Suprapubic skin (tissue), 4 donors: ENCODE measurements around the gene TMCO4. TPM values are rescaled to one million over a fixed set of nuclear protein-coding genes. Genes with fewer than 3 reads are reported as not detected.

ENCODE experiments used
- DNase-seq, 2 donors: peaks; one replicate each; pipeline ENCODE4 v3.0.0-alpha.2; 2019; ENCODE audit warnings: low spot score in 2 of 2
- H3K27ac ChIP-seq: fragments of 200-600 bp; sonication (generic); one replicate; pipeline ENCODE4 v1.5.1; 2019
- H3K27me3 ChIP-seq: fragments of 200-600 bp; sonication (generic); one replicate; pipeline ENCODE4 v1.5.1; 2019
- H3K36me3 ChIP-seq: fragments of 200-600 bp; sonication (generic); one replicate; pipeline ENCODE4 v1.5.1; 2019
- H3K4me1 ChIP-seq: fragments of 200-600 bp; sonication (generic); one replicate; pipeline ENCODE4 v1.5.1; 2019
- H3K4me3 ChIP-seq: fragments of 200-600 bp; sonication (generic); one replicate; pipeline ENCODE4 v1.5.1; 2019; ENCODE audit warnings: mild to moderate bottlenecking
- H3K9me3 ChIP-seq: fragments of 200-600 bp; sonication (generic); one replicate; pipeline ENCODE4 v1.5.1; 2019
- CTCF ChIP-seq, 2 donors: fragments of 200-600 bp in 1 of 2; fragments of 450-650 bp in 1 of 2; sonication (generic) in 1 of 2; IDR thresholded peaks; one replicate each; pipeline ENCODE4 v1.5.1; 2016 to 2019; ENCODE audit warnings: antibody characterized with exemption in 2 of 2, mild to moderate bottlenecking in 1 of 2, moderate library complexity in 1 of 2
- EP300 ChIP-seq: sonication (generic); formaldehyde crosslinking; IDR thresholded peaks from one replicate; pipeline ENCODE4 v1.6.1; 2017; ENCODE audit warnings: antibody characterized with exemption
- POLR2A ChIP-seq, 2 donors: fragments of 450-650 bp; IDR thresholded peaks; one replicate each; pipeline ENCODE4 v1.6.1; 2017; ENCODE audit warnings: antibody characterized with exemption in 2 of 2, mild to moderate bottlenecking in 2 of 2, moderate library complexity in 2 of 2
- POLR2AphosphoS5 ChIP-seq, 3 donors: sonication (generic); formaldehyde crosslinking; IDR thresholded peaks; one replicate each; pipeline ENCODE4 v1.6.1; 2017; ENCODE audit warnings: antibody characterized with exemption in 3 of 3
- WGBS: methylation state at CpG from one replicate; pipeline ENCODE4 v1.1.5; 2018; 5-methylcytosine and 5-hydroxymethylcytosine counted together
- total RNA-seq, 4 donors: library from RNA; depleted of rRNA; stranded (reverse); fragments of >200 nt; gene quantifications; one replicate each; pipeline ENCODE4 v1.1.0, GENCODE V29; 2016

The TMCO4 gene
- total RNA-seq, 4 donors from 2014 or later = 11.6 to 23.8 (median 15.0) TPM

DNA sequence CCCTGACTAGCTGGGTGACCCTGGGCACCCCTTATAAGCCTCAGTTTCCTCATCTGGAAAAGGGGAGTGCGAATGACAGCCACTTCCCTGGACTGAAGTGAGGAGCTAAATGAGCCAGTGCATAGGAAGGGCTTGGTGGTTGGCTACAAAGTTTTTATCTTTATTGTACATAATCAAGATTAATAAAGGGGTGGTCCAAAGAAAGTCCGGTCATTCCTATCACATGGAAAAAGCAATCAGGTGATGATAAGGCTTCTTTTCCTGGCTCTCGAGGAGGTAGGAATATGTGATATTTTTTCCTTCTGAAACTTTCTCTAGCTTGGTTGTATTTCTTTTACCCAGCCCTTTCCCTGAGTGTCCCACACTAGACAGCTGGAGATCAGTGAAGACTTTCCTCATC, 56.5 kb downstream of the TMCO4 start:
- peaks cover 32% of the 10 kb centered on the region for H3K36me3 ChIP-seq
- TF ChIP-seq POLR2A (IDR thresholded peaks at IDR 0.05) = no peak
- TF ChIP-seq POLR2AphosphoS5 (IDR thresholded peaks at IDR 0.05) = no peak
- TF ChIP-seq CTCF (IDR thresholded peaks at IDR 0.05) = no peak
- no peak for TF ChIP-seq EP300
- H3K9me3 ChIP-seq = no peaks in the 10 kb centered on the region
- WGBS = 91% methylated on average over 3 of the region's 3 CpGs
- H3K27me3 ChIP-seq = no peaks in the 10 kb centered on the region
- H3K4me3 ChIP-seq = no peak overlapping the region
- H3K4me1 ChIP-seq = no peaks in the 10 kb centered on the region
- no peak overlapping the region for H3K27ac ChIP-seq
- DNase-seq = no peak

- H3K4me3 ChIP-seq = no peak overlapping the region
- no peak for DNase-seq
- H3K27ac ChIP-seq = no peak overlapping the region
- 80% methylated on average over 1 of the region's 5 CpGs for WGBS
- TF ChIP-seq CTCF (IDR thresholded peaks at IDR 0.05) (no peak), POLR2AphosphoS5 (IDR thresholded peaks at IDR 0.05) (no peak), EP300 (no peak), POLR2A (IDR thresholded peaks at IDR 0.05) (no peak)
- H3K9me3 ChIP-seq = no peaks in the 10 kb centered on the region
- H3K27me3 ChIP-seq = no peaks in the 10 kb centered on the region
- H3K36me3 ChIP-seq = peaks cover 13% of the 10 kb centered on the region
- peaks cover 13% of the 10 kb centered on the region for H3K4me1 ChIP-seq
Observed at GRCh38 chr1:19739628-19740027, 60.1 kb downstream of the TMCO4 start.

GRCh38 chr1:19738669-19739068, 61.0 kb downstream of the TMCO4 start:
- Histone ChIP-seq H3K9me3 (no peaks in the 10 kb centered on the region), H3K27me3 (no peaks in the 10 kb centered on the region), H3K4me3 (no peak overlapping the region), H3K27ac (no peak overlapping the region), H3K36me3 (peaks cover 9% of the 10 kb centered on the region), H3K4me1 (peaks cover 13% of the 10 kb centered on the region)
- TF ChIP-seq EP300 (no peak), POLR2AphosphoS5 (IDR thresholded peaks at IDR 0.05) (no peak), CTCF (IDR thresholded peaks at IDR 0.05) (no peak), POLR2A (IDR thresholded peaks at IDR 0.05) (no peak)
- WGBS = 95% methylated on average over 2 of the region's 2 CpGs
- DNase-seq = no peak

DNA sequence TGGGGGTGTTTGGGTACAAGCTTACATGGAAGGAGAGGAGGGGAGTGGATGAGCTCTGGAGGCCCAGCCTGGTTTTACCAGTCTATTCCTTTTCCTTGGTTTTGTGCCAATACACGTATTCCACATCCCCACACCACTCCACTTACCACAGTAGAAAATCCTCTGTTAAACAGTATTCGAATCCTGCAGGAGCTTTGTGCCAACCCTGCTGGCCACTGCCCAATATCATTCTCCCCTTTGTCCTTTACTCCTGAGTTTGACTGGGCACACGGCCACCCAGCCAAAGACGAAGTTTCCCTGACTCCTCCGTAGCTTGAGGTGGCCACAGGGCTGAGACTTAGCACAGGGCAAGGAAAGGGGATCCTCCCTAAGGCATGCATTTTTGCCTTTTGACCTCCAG, 61.6 kb downstream of the TMCO4 start:
- WGBS = 86% methylated on average over 5 of the region's 5 CpGs
- no peaks in the 10 kb centered on the region for H3K9me3 ChIP-seq
- no peaks in the 10 kb centered on the region for H3K27me3 ChIP-seq
- no peak overlapping the region for H3K4me3 ChIP-seq
- TF ChIP-seq CTCF (IDR thresholded peaks at IDR 0.05) (no peak), POLR2A (IDR thresholded peaks at IDR 0.05) (no peak), EP300 (no peak), POLR2AphosphoS5 (IDR thresholded peaks at IDR 0.05) (no peak)
- H3K4me1 ChIP-seq = peaks cover 13% of the 10 kb centered on the region
- H3K27ac ChIP-seq = no peak overlapping the region
- peaks cover 14% of the 10 kb centered on the region for H3K36me3 ChIP-seq
- DNase-seq = no peak

GRCh38 chr1:19737104-19737825, 62.5 kb downstream of the TMCO4 start:
- TF ChIP-seq CTCF (IDR thresholded peaks at IDR 0.05) (no peak), EP300 (no peak), POLR2A (IDR thresholded peaks at IDR 0.05) (no peak), POLR2AphosphoS5 (IDR thresholded peaks at IDR 0.05) (no peak)
- Histone ChIP-seq H3K36me3 (peaks cover 16% of the 10 kb centered on the region), H3K4me1 (peaks cover 13% of the 10 kb centered on the region), H3K27ac (no peak overlapping the region), H3K4me3 (no peak overlapping the region), H3K27me3 (no peaks in the 10 kb centered on the region), H3K9me3 (no peaks in the 10 kb centered on the region)
- WGBS = 89% methylated on average over 9 of the region's 9 CpGs
- no peak for DNase-seq
